LNCAP (cell line): Measurements from ENCODE around the gene MCRS1.

Source experiments
- TF ChIP-seq, protein P1 (sequence below): fragments of 450-650 bp; IDR thresholded peaks from 2 replicates; pipeline ENCODE4 v1.5.1; 2017; ENCODE audit warnings: mild to moderate bottlenecking

The MCRS1 gene

DNA sequence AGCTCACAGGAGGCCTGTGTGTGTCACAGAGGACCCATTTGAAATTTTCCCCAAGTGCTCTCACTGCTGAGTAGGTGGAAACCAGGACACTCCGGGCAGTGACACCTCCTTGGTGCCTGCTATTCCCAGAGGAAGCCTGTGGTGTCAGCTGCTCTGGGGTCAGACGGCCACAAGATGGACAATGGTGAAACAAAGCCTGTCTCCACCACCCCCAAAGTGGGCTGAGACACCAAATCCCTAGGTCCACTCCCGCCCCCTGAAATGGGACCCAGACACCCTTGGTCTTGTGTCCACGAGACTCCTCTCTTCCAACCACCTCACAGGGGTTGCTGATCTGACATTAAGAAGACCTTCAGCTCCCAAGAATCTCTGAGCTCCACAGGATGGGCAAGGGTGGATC, 22.1 kb downstream of the MCRS1 start:
- TF ChIP-seq, protein P1, sequence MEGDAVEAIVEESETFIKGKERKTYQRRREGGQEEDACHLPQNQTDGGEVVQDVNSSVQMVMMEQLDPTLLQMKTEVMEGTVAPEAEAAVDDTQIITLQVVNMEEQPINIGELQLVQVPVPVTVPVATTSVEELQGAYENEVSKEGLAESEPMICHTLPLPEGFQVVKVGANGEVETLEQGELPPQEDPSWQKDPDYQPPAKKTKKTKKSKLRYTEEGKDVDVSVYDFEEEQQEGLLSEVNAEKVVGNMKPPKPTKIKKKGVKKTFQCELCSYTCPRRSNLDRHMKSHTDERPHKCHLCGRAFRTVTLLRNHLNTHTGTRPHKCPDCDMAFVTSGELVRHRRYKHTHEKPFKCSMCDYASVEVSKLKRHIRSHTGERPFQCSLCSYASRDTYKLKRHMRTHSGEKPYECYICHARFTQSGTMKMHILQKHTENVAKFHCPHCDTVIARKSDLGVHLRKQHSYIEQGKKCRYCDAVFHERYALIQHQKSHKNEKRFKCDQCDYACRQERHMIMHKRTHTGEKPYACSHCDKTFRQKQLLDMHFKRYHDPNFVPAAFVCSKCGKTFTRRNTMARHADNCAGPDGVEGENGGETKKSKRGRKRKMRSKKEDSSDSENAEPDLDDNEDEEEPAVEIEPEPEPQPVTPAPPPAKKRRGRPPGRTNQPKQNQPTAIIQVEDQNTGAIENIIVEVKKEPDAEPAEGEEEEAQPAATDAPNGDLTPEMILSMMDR = no peak

DNA sequence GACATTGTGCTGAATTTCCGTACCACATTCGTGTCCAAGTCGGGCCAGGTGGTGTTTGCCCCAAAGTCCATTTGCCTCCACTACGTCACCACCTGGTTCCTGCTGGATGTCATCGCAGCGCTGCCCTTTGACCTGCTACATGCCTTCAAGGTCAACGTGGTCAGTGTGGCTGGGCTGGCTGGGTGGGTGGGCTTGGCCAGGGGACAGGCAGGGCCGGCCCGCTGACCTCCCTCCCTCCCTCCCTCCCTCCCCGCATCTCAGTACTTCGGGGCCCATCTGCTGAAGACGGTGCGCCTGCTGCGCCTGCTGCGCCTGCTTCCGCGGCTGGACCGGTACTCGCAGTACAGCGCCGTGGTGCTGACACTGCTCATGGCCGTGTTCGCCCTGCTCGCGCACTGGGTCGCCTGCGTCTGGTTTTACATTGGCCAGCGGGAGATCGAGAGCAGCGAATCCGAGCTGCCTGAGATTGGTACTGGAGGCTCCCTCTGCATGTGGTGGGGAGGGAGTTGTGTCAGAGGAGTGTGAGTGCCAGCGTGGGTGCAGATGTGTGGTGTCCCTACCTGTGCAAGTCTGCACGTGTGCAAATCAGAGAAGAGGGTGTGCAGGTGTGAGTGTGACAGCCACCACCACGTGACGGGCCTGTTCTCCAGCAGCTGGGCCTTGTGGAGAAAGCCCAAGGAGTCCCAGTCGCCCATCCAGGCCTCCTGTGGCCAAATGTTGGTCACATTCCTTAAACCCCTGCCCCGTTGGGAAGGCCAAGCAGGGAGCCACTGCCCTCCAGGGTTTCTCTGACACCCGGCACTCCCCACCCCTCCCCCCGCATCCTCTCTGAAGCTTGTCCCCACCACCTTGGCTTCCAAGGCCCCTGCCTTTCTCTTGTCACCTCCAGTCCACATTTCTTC, 23.8 kb downstream of the MCRS1 start:
- TF ChIP-seq, protein P1 = no peak

DNA sequence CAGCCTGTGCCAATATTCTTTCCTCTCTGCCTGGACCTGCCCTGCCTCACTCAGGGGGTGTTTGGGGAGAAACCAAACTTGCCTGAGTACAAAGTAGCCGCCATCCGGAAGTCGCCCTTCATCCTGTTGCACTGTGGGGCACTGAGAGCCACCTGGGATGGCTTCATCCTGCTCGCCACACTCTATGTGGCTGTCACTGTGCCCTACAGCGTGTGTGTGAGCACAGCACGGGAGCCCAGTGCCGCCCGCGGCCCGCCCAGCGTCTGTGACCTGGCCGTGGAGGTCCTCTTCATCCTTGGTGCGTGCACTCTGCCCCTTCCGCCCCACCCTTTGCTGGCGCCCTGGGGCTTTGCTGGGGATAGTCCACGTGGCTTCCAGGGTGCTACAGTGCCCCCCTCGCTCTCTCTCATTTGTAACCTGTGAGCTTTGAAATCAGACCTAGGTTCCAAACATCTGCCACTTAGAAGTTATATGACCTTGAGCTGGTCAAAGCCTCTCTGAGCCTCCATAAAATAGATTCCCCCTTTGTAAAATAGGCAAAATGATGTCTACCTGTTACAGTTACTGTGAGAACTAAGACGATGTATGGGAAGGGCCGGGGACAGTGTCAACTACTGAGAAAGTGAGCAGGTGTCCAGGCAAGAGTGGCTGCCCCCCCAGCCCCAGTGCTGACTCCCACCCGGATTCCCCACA, 24.6 kb downstream of the MCRS1 start:
- TF ChIP-seq, protein P1 = no peak

DNA sequence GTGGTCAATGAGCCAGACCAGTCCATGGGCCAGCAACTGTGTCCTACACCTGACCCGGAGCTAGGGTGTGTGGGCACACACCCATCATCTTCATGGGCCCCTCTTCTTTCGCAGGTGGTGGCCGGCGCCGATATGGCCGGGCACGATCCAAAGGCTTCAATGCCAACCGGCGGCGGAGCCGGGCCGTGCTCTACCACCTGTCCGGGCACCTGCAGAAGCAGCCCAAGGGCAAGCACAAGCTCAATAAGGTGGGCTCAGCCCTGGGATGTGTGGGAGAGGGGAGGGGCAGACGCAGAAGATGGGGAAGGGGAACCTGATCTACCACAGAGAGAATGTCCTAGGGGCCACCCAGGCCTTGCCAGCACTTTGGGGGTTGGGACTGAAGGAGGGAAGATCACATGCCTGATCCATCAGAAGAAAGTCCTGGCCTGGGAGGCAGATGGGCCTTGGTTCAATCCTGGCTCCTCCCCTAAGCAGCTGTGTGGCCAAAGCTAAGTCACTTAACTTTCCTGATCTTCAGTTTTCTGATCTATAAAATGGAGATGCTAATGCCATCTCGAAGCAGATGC, 25.3 kb downstream of the MCRS1 start:
- TF ChIP-seq, protein P1 = no peak

DNA sequence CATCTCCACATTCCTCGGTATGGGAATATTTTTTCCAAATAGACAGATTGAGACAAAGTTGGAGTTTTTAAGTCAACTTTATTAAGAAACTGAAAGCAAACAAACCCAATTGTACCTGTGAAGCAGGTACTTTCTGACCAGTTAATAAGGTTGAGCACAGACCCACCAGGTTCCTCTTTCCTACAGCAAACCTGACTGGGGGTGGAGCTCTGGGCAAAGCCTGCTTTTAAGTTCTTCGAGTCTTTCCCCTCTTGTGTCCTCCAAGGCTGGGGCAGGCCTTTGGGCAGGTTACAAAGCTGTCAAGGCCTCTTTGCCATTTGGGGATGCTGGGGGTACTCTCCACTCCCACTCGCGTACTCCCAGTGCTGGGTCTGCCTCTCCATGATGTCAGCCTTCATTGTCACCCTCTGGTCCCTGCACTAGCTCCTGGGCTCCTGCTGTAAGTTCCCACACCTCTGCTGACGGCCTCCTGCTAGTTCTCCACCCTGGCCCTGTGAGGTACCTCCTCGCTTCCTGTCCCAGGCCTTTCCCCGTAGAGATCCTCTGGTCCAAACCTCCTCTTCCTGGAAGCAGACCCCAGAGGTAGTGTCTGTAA, 25.9 kb downstream of the MCRS1 start:
- TF ChIP-seq, protein P1 = no peak

DNA sequence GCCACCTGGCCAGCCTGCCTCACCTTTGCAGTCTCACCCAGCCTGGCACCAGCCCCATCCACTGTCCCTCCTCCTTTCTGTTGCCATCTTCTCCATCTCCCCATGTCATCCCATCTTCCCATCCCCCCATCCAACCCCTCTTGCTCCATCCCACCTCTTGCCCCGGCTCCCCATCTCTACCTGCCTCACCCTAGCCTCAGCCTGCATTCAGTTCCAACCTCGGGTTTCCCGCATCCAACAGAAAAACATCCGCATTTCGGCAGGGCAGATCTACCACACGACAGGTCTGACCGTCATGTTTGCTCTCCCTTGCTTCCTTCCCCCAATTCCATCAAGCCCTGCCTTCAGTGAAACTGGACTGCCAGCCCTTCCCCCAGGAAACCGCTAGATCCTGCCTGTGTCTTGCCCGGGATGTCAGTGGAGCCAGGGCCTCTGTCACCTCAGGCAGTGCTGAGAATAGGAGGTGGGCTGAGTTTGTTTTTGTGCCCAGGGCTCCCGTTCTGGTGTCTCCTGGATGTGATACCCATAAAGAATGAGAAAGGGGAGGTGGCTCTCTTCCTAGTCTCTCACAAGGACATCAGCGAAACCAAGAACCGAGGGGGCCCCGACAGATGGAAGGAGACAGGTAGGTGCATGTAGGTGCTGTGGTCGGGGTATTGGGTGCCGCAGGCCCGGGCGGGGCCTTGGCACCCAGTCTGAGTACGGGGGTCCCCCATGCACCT, 26.6 kb downstream of the MCRS1 start:
- TF ChIP-seq, protein P1 = no peak
